Activated T-cell treated with anti-CD3 and anti-CD28 coated beads for 1 hour (primary cell): Measurements from ENCODE around the gene LCMT2.
A peak's percentile ranks its signal among the peaks of the same experiment; 100 is the strongest.
"Not testable (repeated sequence)": the region's sequence is repeated elsewhere in the genome, so short reads cannot be mapped to it uniquely, and the experiment has no call there.

ENCODE experiments used
- DNase-seq: peaks from one replicate; pipeline ENCODE4 v3.0.0-alpha.2; 2020; ENCODE audit warnings: low read depth

The LCMT2 gene

DNA sequence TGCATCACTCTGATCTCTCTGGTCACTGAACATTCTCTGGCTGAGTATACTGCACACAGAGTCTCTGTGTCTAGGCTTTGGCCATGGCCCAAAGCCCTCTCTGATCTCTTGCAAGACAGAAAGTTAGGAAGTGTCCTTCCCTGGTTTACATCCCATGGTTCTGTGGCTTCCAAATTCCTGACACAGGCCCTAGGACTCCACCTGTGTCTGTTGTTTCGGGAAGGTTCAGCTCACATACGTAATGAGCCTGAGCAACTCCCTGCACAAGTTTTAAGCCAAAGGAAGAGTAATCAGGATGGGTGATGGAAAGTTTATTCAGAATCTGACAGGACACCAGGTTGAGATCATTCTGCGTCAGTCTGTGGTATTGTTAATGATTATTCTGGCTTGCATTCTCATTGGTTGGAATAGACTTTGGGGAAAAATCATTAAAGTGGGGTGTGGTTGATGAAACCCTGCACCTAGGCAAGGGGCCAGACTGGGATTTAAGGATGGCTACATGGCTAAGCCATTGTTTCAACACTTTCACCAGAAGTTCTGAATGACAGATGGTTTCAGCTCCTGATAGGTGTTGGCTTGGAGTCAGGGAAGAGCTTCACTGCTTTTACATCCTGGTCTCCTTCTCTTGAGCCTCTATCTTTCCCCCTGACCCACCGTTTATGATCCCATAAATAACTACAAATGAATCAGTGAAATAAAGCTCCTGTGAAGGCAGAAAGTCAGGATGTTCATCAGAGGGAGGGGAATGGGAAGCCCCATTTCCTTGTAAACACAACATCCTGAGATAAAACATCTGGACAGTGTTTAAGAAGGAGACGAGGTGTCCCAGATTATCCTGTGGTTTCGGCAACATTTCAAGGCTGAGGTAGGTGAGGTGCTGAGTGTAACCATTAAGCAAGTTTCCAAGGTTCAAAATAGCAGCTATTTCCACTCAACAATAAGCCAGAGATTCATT, 14.1 kb downstream of the LCMT2 start:
- DNase-seq: no peak

DNA sequence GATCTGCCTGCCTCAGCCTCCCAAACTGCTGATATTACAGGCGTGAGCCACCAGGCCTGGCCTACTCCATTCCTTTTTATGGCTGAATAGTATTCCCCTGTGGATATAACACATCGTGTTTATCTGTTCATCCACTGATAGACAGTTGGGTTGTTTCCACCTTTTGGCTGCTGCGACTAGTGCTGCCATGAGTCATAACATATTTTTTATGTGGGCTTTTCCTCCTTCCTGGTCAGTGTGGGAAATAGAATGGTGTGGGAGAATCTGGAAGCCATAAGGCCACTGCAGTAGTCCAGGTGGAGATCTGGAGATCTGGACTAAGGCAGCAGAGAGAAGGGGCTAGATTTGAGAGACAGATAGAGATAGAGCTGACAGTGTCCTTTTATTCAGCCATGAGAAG, 16.2 kb downstream of the LCMT2 start:
- DNase-seq: no peak

DNA sequence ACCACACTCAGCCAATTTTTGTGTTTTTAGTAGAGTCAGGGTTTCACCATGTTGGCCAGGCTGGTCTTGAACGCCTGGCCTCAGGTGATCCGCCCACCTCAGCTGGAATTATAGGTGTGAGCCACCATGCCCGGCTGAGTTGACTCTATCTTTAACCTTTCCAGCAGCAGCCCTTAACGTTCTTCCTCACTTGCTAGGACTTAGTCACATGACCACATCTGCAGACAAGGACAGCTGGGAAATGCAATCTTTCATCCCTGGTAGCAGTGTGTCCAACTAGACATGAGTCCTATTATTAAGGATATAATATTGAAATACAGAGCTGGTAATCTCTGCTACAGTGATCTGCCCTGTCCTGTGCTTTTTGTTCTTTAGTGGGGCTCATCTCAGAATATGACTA, 18.0 kb downstream of the LCMT2 start:
- DNase-seq: no peak

GRCh38 chr15:43302205-43302817, 28.1 kb downstream of the LCMT2 start, which contains the start of gene TGM7:
TSS of gene TGM7 (minus strand) at chr15:43302255.
- DNase-seq: no peak

DNA sequence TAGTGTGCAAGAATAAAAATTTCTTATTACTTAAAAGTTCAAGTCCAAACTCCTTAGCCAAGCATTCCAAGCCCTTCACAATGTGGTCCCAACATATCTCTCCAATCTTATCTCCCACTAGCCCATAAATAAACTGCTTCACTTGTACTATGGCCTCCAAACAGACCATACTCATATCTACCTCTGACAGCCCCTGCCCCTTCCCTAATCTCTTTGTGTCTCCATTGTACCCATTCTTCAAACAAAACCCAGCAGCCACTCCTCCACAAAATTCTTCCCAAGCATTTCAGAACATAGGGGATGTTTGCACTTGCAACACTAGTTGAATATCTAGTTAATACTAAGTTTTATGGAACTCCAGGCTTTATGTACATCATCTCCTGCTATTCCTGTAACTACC, 30.5 kb downstream of the LCMT2 start:
- DNase-seq: no peak

DNA sequence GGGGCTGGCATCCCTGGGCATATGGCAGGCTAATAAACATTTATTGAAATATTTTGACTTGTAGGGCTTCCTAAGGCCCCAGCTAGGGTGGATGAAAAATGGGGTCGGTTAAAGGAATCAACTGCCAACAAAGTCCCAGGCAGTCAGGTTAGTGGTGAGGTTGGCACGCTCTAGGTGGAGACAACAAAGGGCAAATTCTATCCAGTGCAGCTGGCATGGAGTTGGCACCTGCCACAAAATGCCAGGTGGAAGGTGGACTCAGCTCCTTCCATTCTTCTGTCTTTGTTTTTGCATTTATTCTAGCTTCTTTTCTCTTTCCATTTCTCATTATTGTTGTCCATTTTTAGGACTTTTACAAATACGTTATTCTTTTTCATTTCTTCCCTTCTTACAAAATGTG, 31.0 kb downstream of the LCMT2 start:
- no peak for DNase-seq

GRCh38 chr15:43294091-43294706, 36.2 kb downstream of the LCMT2 start:
- DNase-seq: no peak

GRCh38 chr15:43293432-43293831, 36.9 kb downstream of the LCMT2 start:
- no peak for DNase-seq

DNA sequence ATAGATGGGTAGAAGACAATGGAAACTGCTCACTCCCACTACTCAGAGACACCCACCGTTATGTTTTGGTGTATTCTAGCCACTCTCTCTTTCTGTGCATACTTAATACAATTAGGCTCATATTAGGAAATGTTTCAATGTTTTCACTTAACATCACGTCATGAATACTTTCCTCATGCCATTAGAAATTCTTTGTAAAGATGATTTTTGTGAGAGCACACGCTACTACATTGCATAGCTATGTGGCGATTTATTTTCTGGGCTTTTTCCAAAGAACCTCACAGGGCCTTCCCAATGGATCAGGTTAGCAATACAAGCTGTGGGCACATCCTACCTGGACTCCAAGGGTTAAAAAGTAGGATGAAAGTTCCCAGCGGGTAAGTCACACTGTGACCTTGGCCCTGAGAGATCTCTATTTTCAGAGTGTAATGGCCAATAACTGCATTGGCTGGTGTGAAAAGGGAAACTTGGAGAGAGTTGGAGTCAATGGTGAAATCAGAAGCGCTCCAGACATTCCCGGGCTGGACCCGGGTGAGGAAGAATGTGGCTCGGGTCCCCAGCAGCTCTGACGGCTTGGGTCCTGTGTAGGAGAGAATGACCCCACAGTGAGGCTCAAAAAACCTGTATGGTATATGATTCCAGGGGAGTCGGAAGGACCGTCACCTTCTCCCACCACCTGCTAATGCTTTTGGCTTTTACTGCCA, 37.8 kb downstream of the LCMT2 start:
- DNase-seq: no peak

GRCh38 chr15:43289656-43290055, 40.7 kb downstream of the LCMT2 start:
- DNase-seq: not testable (repeated sequence)

DNA sequence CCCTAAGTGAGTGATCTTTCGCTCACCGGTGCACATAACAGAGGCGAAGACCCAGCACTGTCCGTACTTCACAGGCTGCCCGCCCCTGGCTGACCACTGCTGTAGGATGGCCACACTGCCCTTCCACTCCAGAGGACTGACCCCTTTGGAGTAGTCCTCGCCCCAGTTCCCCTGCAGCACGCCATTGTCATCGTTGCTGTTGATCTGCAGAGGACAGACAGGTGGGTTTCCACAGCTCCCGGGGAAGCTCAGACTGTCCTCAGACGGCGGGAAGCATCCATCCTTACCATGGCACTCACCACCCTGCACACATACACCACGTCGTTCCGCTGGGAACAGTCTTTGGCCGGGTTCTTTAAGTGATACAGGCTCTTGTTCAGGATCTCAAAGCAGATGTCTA, 43.1 kb downstream of the LCMT2 start:
- DNase-seq: no peak

GRCh38 chr15:43286074-43286473, 44.3 kb downstream of the LCMT2 start:
- no peak for DNase-seq

- DNase-seq: peak; percentile 25
Observed at GRCh38 chr15:43285609-43286037, 44.8 kb downstream of the LCMT2 start.

- no peak for DNase-seq
Observed at GRCh38 chr15:43283526-43283925, 46.8 kb downstream of the LCMT2 start.

- no peak for DNase-seq
Observed at GRCh38 chr15:43281926-43282602, 48.3 kb downstream of the LCMT2 start.

GRCh38 chr15:43280996-43281395, 49.4 kb downstream of the LCMT2 start:
- DNase-seq: no peak

GRCh38 chr15:43279496-43279895, 50.9 kb downstream of the LCMT2 start:
- DNase-seq: no peak

- no peak for DNase-seq
Observed at GRCh38 chr15:43278869-43279268, 51.5 kb downstream of the LCMT2 start.

DNA sequence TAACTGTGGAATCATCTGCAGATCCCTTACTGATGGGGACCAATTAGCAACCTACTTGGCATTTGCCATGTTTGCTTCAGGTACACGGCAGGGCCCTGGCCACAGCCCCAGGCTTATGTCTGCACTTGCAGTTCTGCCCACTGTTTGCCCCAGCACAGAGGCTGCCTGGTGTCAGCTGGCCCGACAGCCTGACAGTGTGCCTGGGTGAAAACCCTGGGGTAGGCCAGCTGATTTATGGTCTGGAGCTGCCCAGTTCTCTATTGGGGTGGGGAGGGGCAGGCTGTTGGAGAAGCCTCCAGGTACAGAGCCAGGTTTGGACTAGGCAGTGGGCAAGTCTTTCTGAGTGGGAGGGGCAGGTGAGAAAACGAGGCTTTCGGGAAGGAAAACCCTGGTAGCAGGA, 52.5 kb downstream of the LCMT2 start:
- no peak for DNase-seq

GRCh38 chr15:43277231-43277823, 53.0 kb downstream of the LCMT2 start:
- no peak for DNase-seq

DNA sequence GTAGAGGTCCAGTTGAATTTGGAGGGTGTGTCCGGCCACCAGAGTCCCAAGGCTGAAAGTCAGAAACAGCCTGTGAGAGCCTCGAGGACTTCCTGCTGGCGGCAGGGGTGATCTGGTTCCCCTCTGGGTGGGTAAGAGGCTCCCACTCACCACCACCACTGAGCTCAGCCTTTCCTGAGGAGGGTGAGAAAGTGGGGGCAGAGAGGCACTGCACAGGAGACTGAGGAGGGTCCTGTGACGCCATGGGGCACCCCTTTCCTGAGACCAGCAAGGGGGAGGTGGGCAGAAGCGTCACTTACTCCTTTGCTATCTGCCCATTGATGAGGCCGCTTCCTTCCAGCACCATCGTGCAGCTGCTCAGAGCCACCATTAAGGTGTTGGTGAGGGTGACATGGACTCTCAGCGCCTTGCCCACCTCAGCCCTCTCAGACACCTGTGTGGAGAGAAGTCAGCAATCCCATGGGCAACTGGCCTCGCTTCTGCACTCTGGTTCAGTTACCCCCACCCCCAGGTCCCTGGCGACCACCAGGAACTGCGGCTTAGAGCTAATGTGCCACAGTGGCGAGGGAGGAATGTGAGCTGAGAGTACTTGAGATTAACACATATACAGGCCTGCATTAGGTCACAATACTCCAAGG, 53.7 kb downstream of the LCMT2 start:
- DNase-seq: no peak
